Activated naive CD8-positive, alpha-beta T cell treated with anti-CD3 and anti-CD28 coated beads, Interleukin-2, amount 50 U/mL, for 24 hours (primary cell): ENCODE measurements around the gene MED17.

Experiments
- ATAC-seq: fragments of 150-1000 bp; cut with Tn5 transposase; one replicate; pipeline ENCODE4 v1.10.0; 2021
- DNase-seq: peaks from one replicate; pipeline ENCODE4 v3.0.0; 2021
- H3K27ac Mint-ChIP-seq: one replicate; pipeline ENCODE4 v1.8.0; 2021; ENCODE audit warnings: mild to moderate bottlenecking, mixed read lengths
- H3K27me3 Mint-ChIP-seq: one replicate; pipeline ENCODE4 v1.8.0; 2021; ENCODE audit warnings: mixed read lengths
- H3K36me3 Mint-ChIP-seq: one replicate; pipeline ENCODE4 v1.8.0; 2021; ENCODE audit warnings: low read depth, mixed read lengths
- H3K4me1 Mint-ChIP-seq: one replicate; pipeline ENCODE4 v1.8.0; 2021; ENCODE audit warnings: mixed read lengths
- H3K4me3 Mint-ChIP-seq: one replicate; pipeline ENCODE4 v1.8.0; 2021; ENCODE audit warnings: mild to moderate bottlenecking, moderate library complexity, mixed read lengths
- H3K9me3 Mint-ChIP-seq: one replicate; pipeline ENCODE4 v1.8.0; 2021; ENCODE audit warnings: mixed read lengths

The MED17 gene

DNA sequence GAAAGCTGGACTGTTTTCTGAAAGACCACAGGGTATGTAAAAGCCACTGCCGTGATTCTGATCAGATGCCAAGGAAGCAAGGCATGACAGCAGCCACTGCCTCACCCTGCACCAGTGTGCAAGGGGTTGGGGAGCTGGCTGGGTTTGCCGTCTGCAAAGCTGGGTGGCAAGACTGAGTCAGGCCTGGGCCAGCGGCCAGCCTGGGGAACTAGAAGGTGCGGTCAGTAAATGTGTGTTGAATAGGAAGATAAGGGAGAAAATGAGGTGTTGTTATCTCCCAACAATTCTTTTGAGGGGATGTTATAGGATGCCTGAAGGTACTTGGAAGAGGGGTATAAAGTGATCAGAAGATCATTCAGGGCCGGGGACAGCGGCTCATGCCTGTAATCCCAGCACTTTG is 58.4 kb downstream of the MED17 start:
- Mint-ChIP-seq H3K4me1 (no peaks in the 10 kb centered on the region), H3K36me3 (no peaks in the 10 kb centered on the region), H3K27me3 (peaks cover 2% of the 10 kb centered on the region), H3K9me3 (no peaks in the 10 kb centered on the region), H3K4me3 (no peak overlapping the region), H3K27ac (no peak overlapping the region)
- no peak for ATAC-seq
- DNase-seq: no peak

DNA sequence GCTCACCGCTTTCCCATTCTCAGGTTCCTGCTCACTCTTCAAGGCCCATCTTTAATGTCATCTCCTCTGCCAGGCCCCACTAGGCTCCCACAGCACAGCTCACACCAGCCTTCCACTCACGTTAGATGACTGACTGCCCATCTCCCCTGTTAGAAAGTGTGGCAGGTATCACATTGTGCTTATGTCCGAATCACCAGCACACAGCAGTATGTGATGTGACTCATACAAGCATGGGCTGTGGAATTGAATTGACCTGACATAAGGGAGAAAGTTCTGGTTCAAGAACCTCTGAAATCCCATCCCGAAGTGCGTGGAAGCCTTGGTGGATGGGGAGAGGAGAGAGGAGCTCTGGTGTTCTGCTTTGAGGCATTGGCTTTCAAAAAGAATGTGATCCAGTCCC is 59.8 kb downstream of the MED17 start:
- DNase-seq: no peak
- no peak overlapping the region for H3K27ac Mint-ChIP-seq
- H3K4me3 Mint-ChIP-seq: no peak overlapping the region
- no peaks in the 10 kb centered on the region for H3K36me3 Mint-ChIP-seq
- peaks cover 2% of the 10 kb centered on the region for H3K27me3 Mint-ChIP-seq
- no peaks in the 10 kb centered on the region for H3K4me1 Mint-ChIP-seq
- ATAC-seq: no peak
- H3K9me3 Mint-ChIP-seq: no peaks in the 10 kb centered on the region

DNA sequence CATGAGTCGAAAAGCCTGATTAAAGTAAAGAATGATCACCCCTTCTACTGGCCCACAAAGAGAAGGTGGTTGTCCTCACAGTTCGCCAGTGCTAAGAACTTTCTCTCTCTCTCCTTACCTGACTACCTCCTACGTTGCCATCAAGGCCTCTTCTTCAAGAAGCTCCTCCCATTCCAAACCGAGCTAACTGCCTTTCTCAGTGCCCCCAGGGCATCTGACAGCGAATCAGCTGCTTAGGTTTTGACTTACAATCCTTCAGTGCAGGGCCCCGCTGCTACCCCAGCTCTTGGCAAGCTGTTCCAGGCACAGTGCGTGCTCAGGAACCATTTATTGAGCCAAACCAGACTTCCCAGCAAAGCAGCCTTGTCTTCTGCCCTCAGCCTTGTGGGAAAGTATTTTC is 60.5 kb downstream of the MED17 start:
- no peaks in the 10 kb centered on the region for H3K36me3 Mint-ChIP-seq
- H3K27ac Mint-ChIP-seq: no peak overlapping the region
- DNase-seq (no peak), ATAC-seq (no peak)
- H3K27me3 Mint-ChIP-seq: peaks cover 8% of the 10 kb centered on the region
- no peak overlapping the region for H3K4me3 Mint-ChIP-seq
- no peaks in the 10 kb centered on the region for H3K9me3 Mint-ChIP-seq
- H3K4me1 Mint-ChIP-seq: peaks cover 2% of the 10 kb centered on the region

DNA sequence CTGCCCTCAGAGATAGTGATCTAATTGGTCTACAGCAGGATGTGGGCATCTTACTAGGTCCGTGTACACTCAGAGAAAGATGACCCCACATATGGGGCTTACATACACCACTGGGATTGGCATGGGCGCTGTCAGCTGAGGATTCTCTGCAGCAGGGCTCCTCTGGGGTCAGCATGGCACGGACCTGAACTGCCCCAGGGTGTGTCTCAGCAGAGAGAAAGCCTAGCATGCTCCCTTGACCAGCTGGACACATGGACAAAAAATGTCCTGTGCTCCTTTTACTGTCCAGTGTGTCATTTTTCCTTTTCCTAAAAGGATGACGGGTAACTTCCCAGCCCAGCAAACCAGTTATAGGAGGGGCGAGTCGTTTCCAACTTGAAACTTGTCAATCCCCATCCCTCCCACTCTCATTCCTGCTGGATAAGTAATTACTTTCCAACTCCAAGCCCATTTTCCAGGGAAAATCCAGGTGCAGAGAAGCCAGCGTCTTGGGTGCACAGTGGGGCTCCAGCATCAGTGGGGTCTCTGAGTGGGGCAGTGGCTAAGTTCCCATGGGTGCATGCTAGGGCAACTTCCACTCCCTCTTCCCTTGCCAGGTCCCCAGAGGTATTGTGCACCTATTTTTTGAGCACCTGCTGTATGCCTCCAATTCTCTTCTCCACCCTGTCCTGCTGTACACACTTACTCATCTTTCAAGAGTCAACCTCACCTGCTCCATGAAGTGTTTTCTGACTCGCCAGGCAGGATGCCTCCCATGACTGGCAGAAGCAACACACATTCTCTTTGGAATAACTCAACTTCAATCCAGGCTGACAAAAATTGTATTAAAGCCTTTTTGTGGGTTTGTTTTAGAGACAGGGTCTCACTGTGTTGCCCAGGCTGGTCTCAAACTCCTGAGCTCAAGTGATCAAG is 61.4 kb downstream of the MED17 start:
- ATAC-seq (no peak), DNase-seq (no peak)
- peaks cover 3% of the 10 kb centered on the region for H3K4me1 Mint-ChIP-seq
- H3K9me3 Mint-ChIP-seq: no peaks in the 10 kb centered on the region
- H3K27ac Mint-ChIP-seq: no peak overlapping the region
- no peak overlapping the region for H3K4me3 Mint-ChIP-seq
- peaks cover 10% of the 10 kb centered on the region for H3K27me3 Mint-ChIP-seq
- H3K36me3 Mint-ChIP-seq: no peaks in the 10 kb centered on the region

DNA sequence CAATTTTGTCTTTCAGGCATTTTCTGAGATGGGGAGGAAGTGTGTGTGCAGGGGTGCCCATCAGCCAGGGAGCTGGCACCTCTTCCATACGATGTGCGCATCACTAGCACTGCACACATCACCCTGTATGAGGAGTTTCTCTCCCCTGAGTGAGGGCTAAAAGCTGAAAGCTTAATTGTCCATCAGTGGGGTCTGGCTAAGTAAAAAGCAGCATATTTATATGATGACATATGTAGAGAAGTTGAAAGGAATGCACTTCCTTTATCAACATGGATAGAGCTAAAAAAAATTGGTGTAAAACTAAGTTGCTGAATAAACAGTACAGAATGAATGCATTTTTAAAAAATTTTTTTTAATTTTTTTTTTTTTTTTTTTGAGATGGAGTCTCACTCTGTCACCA is 62.3 kb downstream of the MED17 start:
- peaks cover 15% of the 10 kb centered on the region for H3K27me3 Mint-ChIP-seq
- H3K4me1 Mint-ChIP-seq: peaks cover 3% of the 10 kb centered on the region
- no peaks in the 10 kb centered on the region for H3K9me3 Mint-ChIP-seq
- no peak overlapping the region for H3K4me3 Mint-ChIP-seq
- no peaks in the 10 kb centered on the region for H3K36me3 Mint-ChIP-seq
- H3K27ac Mint-ChIP-seq: no peak overlapping the region
- DNase-seq (no peak), ATAC-seq (no peak)

DNA sequence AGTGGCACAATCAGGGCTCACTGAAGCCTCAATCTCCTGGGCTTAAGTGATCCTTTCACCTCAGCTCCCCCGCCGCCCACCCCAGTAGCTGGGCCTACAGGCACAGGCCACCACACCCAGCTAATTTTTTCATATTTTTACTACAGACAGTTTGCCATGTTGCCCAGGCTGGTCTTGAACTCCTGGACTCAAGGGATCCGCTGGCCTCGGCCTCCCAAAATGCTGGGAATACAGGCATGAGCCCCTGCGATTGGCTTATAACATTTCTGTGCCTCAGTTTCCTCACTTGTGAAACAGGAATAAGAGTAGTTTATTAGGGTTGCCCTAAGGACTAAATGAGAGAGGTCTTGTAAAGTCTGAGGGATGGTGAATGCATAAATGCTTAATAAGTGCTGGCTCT is 65.1 kb downstream of the MED17 start:
- H3K9me3 Mint-ChIP-seq: no peaks in the 10 kb centered on the region
- peaks cover 14% of the 10 kb centered on the region for H3K27me3 Mint-ChIP-seq
- no peak overlapping the region for H3K27ac Mint-ChIP-seq
- ATAC-seq (no peak), DNase-seq (no peak)
- no peak overlapping the region for H3K4me3 Mint-ChIP-seq
- peaks cover 3% of the 10 kb centered on the region for H3K4me1 Mint-ChIP-seq
- H3K36me3 Mint-ChIP-seq: no peaks in the 10 kb centered on the region

DNA sequence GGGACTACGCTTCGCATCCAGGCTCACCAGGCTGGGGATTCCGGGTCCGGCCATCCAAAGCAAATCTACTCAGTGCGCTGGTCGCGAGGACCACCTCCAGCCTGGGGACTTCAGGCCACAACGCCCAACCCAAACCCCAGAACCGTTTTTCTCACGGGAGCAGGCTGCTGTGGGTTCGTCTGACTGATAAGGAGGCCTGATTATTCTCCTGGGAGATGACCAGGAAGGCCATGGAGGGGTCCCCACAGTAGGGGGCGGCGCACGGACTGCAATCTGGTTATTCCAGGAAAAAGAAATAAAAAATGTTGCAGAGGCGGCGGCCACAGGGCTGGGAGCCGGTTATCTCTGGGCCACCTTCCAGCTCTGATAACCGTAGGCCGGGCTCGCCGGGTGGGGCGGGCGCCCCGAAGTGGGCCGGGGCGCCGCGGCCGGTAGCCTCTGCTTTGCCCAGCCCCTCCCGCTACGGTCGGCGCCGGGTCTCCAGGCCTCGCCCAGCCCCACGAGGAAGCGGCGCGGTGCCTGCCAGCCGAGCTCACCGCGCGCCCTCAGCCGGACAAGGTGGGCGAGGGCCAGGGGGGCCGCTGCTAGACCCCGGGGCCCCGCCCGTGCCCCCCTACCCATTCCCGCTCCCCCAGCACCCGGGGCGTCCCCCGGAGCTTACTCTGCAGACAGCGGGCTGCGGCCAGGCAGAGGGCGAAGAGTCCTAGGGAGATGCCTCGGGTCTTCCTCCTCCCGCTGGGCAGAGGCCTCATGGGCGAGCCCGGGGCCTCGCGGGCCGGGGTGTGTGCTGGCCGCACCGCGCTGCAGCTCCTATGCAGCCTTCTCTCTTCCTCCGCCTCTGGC is 65.9 kb downstream of the MED17 start:
- Mint-ChIP-seq H3K27ac (no peak overlapping the region), H3K27me3 (peaks cover 14% of the 10 kb centered on the region), H3K9me3 (no peaks in the 10 kb centered on the region), H3K36me3 (no peaks in the 10 kb centered on the region), H3K4me1 (peaks cover 3% of the 10 kb centered on the region), H3K4me3 (no peak overlapping the region)
- DNase-seq (no peak), ATAC-seq (peak; percentile 26)

DNA sequence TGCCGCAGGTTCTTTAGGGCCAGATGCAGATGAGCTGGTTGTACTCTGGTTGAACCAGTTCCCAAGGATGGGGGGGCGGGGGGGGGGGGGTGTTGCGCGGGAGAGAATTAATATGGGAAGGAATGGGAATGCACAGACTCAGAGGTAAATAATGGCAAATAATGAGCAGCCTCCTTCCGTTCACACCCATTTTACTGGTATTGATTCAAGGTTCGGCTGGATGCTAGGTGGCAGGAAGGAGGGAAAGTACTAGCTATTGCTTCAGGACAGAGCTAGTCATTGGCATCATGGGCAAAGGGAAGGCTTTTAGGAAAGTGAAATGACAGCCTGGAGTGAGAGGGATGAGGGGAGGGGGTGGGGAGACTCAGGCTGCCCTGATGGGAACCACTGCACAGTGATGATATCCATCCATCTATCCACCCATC is 66.5 kb downstream of the MED17 start, which contains the start of gene VSTM5:
TSS of gene VSTM5 (minus strand) at position 25 of the 425 bp plus-strand sequence. CDS start 116 bp downstream, outside the sequence.
- Mint-ChIP-seq H3K4me3 (no peak within 1 kb of the TSS), H3K9me3 (no peaks in the 10 kb centered on the region), H3K4me1 (peaks cover 3% of the 10 kb centered on the region), H3K27ac (no peak within 1 kb of the TSS), H3K36me3 (no peaks in the 10 kb centered on the region), H3K27me3 (peaks cover 14% of the 10 kb centered on the region)
- ATAC-seq (no peak), DNase-seq (no peak)

DNA sequence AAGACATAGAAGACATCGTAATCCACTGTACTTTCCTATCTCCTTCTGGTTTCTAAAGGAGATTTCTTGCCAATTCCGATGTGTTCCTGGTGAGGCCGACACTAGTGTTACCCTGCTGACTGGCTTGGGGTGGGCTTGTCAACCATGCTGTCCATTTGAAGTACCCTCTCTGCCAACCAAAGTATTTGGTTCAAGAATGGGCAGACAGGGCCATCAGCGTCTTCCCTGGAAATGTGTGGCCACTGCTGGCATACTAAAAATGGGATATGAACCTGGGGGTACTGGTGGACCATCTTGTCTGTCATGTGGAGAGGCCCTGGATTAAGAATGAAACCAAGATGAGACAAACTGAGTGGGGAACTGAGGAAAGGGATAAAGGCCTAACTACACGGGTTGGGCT is 68.2 kb downstream of the MED17 start:
- Mint-ChIP-seq H3K4me1 (peaks cover 3% of the 10 kb centered on the region), H3K9me3 (no peaks in the 10 kb centered on the region), H3K27me3 (peaks cover 15% of the 10 kb centered on the region), H3K36me3 (no peaks in the 10 kb centered on the region), H3K4me3 (no peak overlapping the region), H3K27ac (no peak overlapping the region)
- ATAC-seq (no peak), DNase-seq (no peak)

DNA sequence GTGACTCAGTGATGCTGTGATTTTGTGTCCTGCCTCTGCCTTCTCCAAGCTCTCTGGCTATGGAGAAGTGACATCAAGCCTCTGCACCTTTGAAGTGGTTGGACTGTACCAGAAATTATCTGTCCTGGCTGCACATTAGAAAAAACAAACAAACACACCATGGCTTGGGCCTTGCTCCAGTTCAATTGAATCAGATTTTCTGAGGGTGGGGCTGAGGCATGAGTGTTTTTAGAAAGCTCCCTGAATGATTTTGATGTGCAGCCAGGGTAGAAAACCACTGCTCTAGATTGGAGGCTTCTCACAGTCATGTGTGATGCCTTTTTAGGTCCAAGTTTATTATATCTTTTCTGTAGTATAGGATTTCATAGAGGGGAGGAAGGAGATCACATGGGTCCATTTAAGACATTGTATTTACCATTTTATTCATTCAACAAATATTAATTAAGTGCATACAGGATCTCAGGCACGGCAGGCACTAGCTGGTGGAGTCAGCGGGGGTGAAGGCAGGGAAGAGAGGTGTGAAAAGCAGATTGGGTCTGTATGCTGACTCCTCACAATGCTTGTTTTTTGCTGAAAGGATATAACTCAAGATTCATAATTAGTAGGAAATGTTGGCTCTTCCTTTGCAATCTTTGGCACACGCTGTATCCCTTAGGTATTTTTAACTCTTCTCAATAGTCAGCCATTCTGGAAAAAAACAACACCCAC is 73.5 kb downstream of the MED17 start:
- Mint-ChIP-seq H3K9me3 (no peaks in the 10 kb centered on the region), H3K4me3 (no peak overlapping the region), H3K4me1 (no peaks in the 10 kb centered on the region), H3K36me3 (no peaks in the 10 kb centered on the region), H3K27ac (no peak overlapping the region), H3K27me3 (peaks cover 1% of the 10 kb centered on the region)
- no peak for ATAC-seq
- no peak for DNase-seq

DNA sequence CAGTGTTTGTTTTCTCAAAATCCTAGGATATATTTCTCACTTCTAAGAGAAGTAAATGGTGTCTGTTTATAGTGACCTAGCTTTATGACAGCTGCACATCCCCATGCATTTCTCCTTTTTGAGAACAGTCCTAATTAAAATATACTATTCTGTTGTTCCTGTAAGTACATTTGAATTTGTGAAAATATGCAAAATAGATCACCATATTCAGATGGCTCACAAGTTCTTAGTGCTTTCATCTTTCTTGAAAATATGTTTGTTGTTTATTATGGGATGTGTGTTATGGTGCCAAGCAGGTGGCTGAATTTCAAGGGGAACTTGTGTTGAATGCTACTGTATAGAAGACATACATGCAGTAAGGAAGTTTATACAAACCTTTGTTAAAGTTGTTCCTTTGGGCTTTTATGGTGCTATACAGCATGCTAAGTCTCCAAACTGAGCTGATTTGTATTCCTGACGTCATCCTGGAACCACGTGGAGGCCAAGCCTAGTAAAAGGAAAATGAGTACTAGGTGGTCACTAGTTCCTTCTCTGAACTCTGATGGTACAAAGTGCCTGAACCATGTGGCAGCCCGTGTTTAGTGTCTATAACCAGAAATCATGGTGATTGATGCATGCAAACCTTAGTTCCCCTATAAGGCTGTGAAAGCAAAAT is 74.2 kb downstream of the MED17 start:
- H3K9me3 Mint-ChIP-seq: no peaks in the 10 kb centered on the region
- no peak for DNase-seq
- H3K27ac Mint-ChIP-seq: no peak overlapping the region
- peaks cover 1% of the 10 kb centered on the region for H3K27me3 Mint-ChIP-seq
- no peak overlapping the region for H3K4me3 Mint-ChIP-seq
- no peak for ATAC-seq
- H3K4me1 Mint-ChIP-seq: no peaks in the 10 kb centered on the region
- no peaks in the 10 kb centered on the region for H3K36me3 Mint-ChIP-seq

DNA sequence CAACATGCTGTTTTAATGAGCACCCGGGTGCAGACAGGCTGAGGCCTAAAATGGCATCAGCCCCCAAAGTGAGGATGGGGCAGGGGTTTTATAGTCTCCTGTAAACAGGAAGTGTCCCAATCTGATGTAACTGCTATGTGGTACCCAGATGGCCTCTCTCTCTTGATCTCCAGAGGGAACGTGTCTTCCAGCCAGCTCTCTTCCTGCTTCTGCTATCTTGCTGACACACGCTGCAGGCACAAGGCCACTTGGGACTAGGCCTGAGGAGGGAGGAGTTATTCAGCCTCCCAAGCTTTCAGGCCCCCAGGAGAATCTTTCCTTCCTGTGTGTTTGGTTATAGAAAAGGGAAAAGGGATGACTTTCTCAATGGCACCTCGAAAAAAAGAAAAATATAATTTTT is 77.7 kb downstream of the MED17 start:
- no peak overlapping the region for H3K27ac Mint-ChIP-seq
- H3K36me3 Mint-ChIP-seq: no peaks in the 10 kb centered on the region
- ATAC-seq (no peak), DNase-seq (no peak)
- H3K4me3 Mint-ChIP-seq: no peak overlapping the region
- H3K9me3 Mint-ChIP-seq: no peaks in the 10 kb centered on the region
- no peaks in the 10 kb centered on the region for H3K4me1 Mint-ChIP-seq
- no peaks in the 10 kb centered on the region for H3K27me3 Mint-ChIP-seq
